Mesothelial cell of epicardium (in vitro differentiated cells): ENCODE measurements around the gene TLE1. TPM values are rescaled to one million over a fixed set of nuclear protein-coding genes. Genes with fewer than 3 reads are reported as not detected.

Experiments used
- DNase-seq, 2 experiments: peaks; one replicate each; pipeline ENCODE4 v3.0.0; 2021; ENCODE audit warnings: low spot score in 2 of 2; ENCODE audit not compliant: unreplicated experiment in 2 of 2
- H3K27ac Mint-ChIP-seq: 2 replicates; pipeline ENCODE4 v1.8.0; 2021; ENCODE audit warnings: mixed read lengths
- H3K27me3 Mint-ChIP-seq: 2 replicates; pipeline ENCODE4 v1.8.0; 2021; ENCODE audit warnings: low read depth, mixed read lengths
- H3K36me3 Mint-ChIP-seq: 2 replicates; pipeline ENCODE4 v1.8.0; 2021; ENCODE audit warnings: mixed read lengths
- H3K4me1 Mint-ChIP-seq: 2 replicates; pipeline ENCODE4 v1.8.0; 2021; ENCODE audit warnings: mixed read lengths
- H3K4me3 Mint-ChIP-seq: 2 replicates; pipeline ENCODE4 v1.8.0; 2021; ENCODE audit warnings: mild to moderate bottlenecking, moderate library complexity, mixed read lengths
- H3K9me3 Mint-ChIP-seq: 2 replicates; pipeline ENCODE4 v1.8.0; 2021; ENCODE audit warnings: mixed read lengths
- CTCF ChIP-seq: fragments of 200-600 bp; sonication (generic); IDR thresholded peaks from one replicate; pipeline ENCODE4 v1.5.0; 2021; ENCODE audit warnings: antibody characterized with exemption; ENCODE audit not compliant: unreplicated experiment
- total RNA-seq: library from RNA; stranded (reverse); gene quantifications from 3 replicates; pipeline ENCODE4 v1.2.1, GENCODE V29; 2021

The TLE1 gene
- total RNA-seq, 1 donor from 2014 or later = 97.9 TPM

GRCh38 chr9:81558091-81558830, 131.1 kb downstream of the TLE1 start:
- H3K9me3 Mint-ChIP-seq = no peaks in the 10 kb centered on the region
- no peaks in the 10 kb centered on the region for H3K36me3 Mint-ChIP-seq
- DNase-seq = no peak
- H3K4me1 Mint-ChIP-seq = peaks cover 38% of the 10 kb centered on the region
- no peak overlapping the region for H3K4me3 Mint-ChIP-seq
- TF ChIP-seq CTCF = no peak
- H3K27ac Mint-ChIP-seq = peak overlapping the region; percentile 61
- H3K27me3 Mint-ChIP-seq = peaks cover 3% of the 10 kb centered on the region

- H3K27me3 Mint-ChIP-seq = peaks cover 3% of the 10 kb centered on the region
- no peaks in the 10 kb centered on the region for H3K36me3 Mint-ChIP-seq
- H3K27ac Mint-ChIP-seq = peak overlapping the region; percentile 43
- H3K9me3 Mint-ChIP-seq = no peaks in the 10 kb centered on the region
- peaks cover 37% of the 10 kb centered on the region for H3K4me1 Mint-ChIP-seq
- no peak overlapping the region for H3K4me3 Mint-ChIP-seq
- no peak for TF ChIP-seq CTCF
- DNase-seq = no peak
Observed at GRCh38 chr9:81557452-81558090, 131.8 kb downstream of the TLE1 start.

GRCh38 chr9:81556923-81557322, 132.4 kb downstream of the TLE1 start:
- no peaks in the 10 kb centered on the region for H3K9me3 Mint-ChIP-seq
- no peak overlapping the region for H3K27ac Mint-ChIP-seq
- peaks cover 3% of the 10 kb centered on the region for H3K27me3 Mint-ChIP-seq
- no peak for TF ChIP-seq CTCF
- peaks cover 39% of the 10 kb centered on the region for H3K4me1 Mint-ChIP-seq
- no peaks in the 10 kb centered on the region for H3K36me3 Mint-ChIP-seq
- no peak overlapping the region for H3K4me3 Mint-ChIP-seq
- no peak for DNase-seq

GRCh38 chr9:81552581-81552991, 136.8 kb downstream of the TLE1 start:
- DNase-seq = no peak
- peaks cover 3% of the 10 kb centered on the region for H3K27me3 Mint-ChIP-seq
- H3K9me3 Mint-ChIP-seq = no peaks in the 10 kb centered on the region
- H3K4me3 Mint-ChIP-seq = no peak overlapping the region
- peaks cover 19% of the 10 kb centered on the region for H3K4me1 Mint-ChIP-seq
- H3K27ac Mint-ChIP-seq = peak overlapping the region; percentile 19
- no peaks in the 10 kb centered on the region for H3K36me3 Mint-ChIP-seq
- no peak for TF ChIP-seq CTCF

- H3K36me3 Mint-ChIP-seq = no peaks in the 10 kb centered on the region
- no peak overlapping the region for H3K4me3 Mint-ChIP-seq
- no peaks in the 10 kb centered on the region for H3K27me3 Mint-ChIP-seq
- no peak for TF ChIP-seq CTCF
- no peak for DNase-seq
- no peak overlapping the region for H3K27ac Mint-ChIP-seq
- peaks cover 23% of the 10 kb centered on the region for H3K4me1 Mint-ChIP-seq
- no peaks in the 10 kb centered on the region for H3K9me3 Mint-ChIP-seq
Observed at GRCh38 chr9:81550207-81550583, 139.2 kb downstream of the TLE1 start.
